IMR-90 (cell line): Measurements from ENCODE around the gene PHACTR3.

Experiments used
- BHLHE40 ChIP-seq: fragments of 150-350 bp; IDR thresholded peaks from 2 replicates; pipeline ENCODE4 v1.6.1; 2016; ENCODE audit warnings: mild to moderate bottlenecking, low read depth, low read length
- CEBPB ChIP-seq: IDR thresholded peaks from 2 replicates; pipeline ENCODE4 v1.6.1; 2012; ENCODE audit warnings: low read depth, low read length, improper control_type of control experiment
- FOS ChIP-seq: fragments of 150-350 bp; IDR thresholded peaks from 2 replicates; pipeline ENCODE4 v1.6.1; 2016; ENCODE audit warnings: low read depth, low read length
- MAFK ChIP-seq: IDR thresholded peaks from 2 replicates; pipeline ENCODE4 v1.6.1; 2012; ENCODE audit warnings: low read depth, low read length, improper control_type of control experiment
- MXI1 ChIP-seq: IDR thresholded peaks from 2 replicates; pipeline ENCODE4 v1.6.1; 2012; ENCODE audit warnings: low read depth, mild to moderate bottlenecking, low read length, moderate library complexity, borderline replicate concordance
- NFE2L2 ChIP-seq: fragments of 150-350 bp; IDR thresholded peaks from 2 replicates; pipeline ENCODE4 v1.6.1; 2016; ENCODE audit warnings: low read depth, mild to moderate bottlenecking, low read length
- POLR2A ChIP-seq: IDR thresholded peaks from 2 replicates; pipeline ENCODE4 v1.6.1; 2012; ENCODE audit warnings: mild to moderate bottlenecking, low read depth, low read length
- RAD21 ChIP-seq: IDR thresholded peaks from 2 replicates; pipeline ENCODE4 v1.6.1; 2012; ENCODE audit warnings: low read length, improper control_type of control experiment
- RFX5 ChIP-seq: IDR thresholded peaks from 2 replicates; pipeline ENCODE4 v1.8.0; 2012; ENCODE audit warnings: low read depth, mild to moderate bottlenecking, low read length, moderate library complexity
- SMC3 ChIP-seq: fragments of 150-350 bp; IDR thresholded peaks from 2 replicates; pipeline ENCODE4 v1.6.1; 2016; ENCODE audit warnings: low read depth, mild to moderate bottlenecking, antibody characterized with exemption, low read length, moderate library complexity
- TF ChIP-seq, protein P1 (sequence below): conservative IDR thresholded peaks from 2 replicates; pipeline ENCODE4 v1.5.1; 2012; ENCODE audit warnings: mild to moderate bottlenecking, low read depth, low read length, improper control_type of control experiment
- TF ChIP-seq, protein P2 (sequence below): fragments of 150-350 bp; IDR thresholded peaks from 2 replicates; pipeline ENCODE4 v1.6.1; 2016; ENCODE audit warnings: low read depth, mild to moderate bottlenecking, low read length, moderate library complexity, borderline replicate concordance
- TF ChIP-seq, protein P3 (sequence below): fragments of 150-350 bp; IDR thresholded peaks from 2 replicates; pipeline ENCODE4 v1.6.1; 2017; ENCODE audit warnings: mild to moderate bottlenecking, antibody characterized with exemption, low read length, low read depth

DNA sequence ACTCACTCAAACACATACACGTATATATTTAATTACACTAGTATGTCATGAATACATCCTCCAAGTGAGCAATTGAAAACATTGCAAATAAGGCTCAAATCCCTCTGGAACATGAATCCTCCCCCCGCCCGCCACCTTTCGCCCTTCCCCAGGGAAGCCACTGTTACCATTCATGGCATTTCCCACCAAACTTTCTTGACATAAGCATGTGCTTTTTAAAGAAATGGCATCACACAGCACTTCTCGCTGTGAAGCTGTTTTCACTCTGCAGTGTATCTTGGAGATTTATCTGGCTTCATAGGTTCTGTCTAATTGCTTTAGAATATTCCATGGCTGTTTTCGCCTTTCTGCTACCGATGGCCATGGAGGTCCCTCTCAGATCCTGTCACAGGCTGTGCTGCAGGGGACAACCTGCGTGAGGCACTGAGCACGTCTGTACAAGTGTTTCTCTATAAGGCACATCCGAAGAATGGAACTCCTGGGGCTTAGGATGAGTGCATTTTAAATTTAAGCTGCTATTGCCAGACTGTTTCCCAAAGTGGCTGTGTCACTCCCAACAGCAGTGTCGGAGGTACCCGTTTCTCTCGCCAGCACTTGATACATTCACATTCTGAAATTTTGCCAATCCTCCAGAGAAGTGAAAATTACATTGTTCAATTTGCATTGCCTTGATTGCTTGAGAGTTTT is 22.2 kb upstream of the PHACTR3 start:
- no peak for TF ChIP-seq POLR2A
- TF ChIP-seq, protein P1, sequence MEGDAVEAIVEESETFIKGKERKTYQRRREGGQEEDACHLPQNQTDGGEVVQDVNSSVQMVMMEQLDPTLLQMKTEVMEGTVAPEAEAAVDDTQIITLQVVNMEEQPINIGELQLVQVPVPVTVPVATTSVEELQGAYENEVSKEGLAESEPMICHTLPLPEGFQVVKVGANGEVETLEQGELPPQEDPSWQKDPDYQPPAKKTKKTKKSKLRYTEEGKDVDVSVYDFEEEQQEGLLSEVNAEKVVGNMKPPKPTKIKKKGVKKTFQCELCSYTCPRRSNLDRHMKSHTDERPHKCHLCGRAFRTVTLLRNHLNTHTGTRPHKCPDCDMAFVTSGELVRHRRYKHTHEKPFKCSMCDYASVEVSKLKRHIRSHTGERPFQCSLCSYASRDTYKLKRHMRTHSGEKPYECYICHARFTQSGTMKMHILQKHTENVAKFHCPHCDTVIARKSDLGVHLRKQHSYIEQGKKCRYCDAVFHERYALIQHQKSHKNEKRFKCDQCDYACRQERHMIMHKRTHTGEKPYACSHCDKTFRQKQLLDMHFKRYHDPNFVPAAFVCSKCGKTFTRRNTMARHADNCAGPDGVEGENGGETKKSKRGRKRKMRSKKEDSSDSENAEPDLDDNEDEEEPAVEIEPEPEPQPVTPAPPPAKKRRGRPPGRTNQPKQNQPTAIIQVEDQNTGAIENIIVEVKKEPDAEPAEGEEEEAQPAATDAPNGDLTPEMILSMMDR = no peak
- TF ChIP-seq MXI1 = no peak
- TF ChIP-seq, protein P2, sequence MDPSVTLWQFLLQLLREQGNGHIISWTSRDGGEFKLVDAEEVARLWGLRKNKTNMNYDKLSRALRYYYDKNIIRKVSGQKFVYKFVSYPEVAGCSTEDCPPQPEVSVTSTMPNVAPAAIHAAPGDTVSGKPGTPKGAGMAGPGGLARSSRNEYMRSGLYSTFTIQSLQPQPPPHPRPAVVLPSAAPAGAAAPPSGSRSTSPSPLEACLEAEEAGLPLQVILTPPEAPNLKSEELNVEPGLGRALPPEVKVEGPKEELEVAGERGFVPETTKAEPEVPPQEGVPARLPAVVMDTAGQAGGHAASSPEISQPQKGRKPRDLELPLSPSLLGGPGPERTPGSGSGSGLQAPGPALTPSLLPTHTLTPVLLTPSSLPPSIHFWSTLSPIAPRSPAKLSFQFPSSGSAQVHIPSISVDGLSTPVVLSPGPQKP = no peak
- TF ChIP-seq MAFK = no peak
- TF ChIP-seq FOS = no peak
- TF ChIP-seq RFX5 = no peak
- no peak for TF ChIP-seq RAD21
- TF ChIP-seq, protein P3, sequence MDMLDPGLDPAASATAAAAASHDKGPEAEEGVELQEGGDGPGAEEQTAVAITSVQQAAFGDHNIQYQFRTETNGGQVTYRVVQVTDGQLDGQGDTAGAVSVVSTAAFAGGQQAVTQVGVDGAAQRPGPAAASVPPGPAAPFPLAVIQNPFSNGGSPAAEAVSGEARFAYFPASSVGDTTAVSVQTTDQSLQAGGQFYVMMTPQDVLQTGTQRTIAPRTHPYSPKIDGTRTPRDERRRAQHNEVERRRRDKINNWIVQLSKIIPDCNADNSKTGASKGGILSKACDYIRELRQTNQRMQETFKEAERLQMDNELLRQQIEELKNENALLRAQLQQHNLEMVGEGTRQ = no peak
- TF ChIP-seq BHLHE40 = no peak
- TF ChIP-seq CEBPB = no peak
- no peak for TF ChIP-seq SMC3
- no peak for TF ChIP-seq NFE2L2
